ENCODE results near the gene PARN. TPM values are rescaled to one million over a fixed set of nuclear protein-coding genes. Genes with fewer than 3 reads are reported as not detected.

The PARN gene
- total and polyA plus RNA-seq, 2 of the 8 experiments (the other 6 are each of a cell fraction or from before 2014, with no cell fraction given) = 24.5 to 44.6 TPM

DNA sequence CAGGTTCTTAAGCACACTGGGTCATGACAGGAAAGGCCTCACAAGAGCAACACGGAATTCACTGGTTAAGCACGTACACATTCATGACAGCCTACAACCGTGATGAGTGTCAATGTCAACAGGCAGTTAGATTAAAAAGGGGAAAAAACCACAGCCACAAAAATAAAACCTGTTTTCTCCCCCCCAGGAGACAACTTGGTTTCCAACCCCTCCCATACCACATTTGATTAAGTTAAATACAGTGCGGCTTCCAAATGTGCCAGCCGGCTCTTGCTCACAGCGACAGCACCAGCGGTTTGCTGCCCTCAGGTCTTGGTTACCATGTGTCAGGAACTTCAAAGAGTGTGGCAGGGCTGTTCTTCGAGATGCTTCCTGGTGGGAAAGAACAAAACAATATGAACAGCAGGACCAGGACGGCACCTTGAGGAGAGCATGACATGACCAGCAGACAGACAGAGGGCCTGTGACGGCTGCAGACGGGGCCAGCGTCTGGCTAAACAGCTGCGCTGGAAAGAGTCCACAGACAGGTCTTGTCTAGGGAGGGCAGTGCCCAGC, 193.6 kb downstream of the PARN start:
- no peak overlapping the region for H2BK15ac ChIP-seq (ENCODE audit: low read length)
- H3K4me3 ChIP-seq (ENCODE audit: extremely low read depth in 1 of 4, insufficient read depth in 2 of 4, low read depth in 3 of 4, low read length in 4 of 4) = no peak overlapping the region
- no peak overlapping the region for H3K9ac ChIP-seq (replicated peaks in 1 of 4; ENCODE audit: extremely low read depth in 1 of 4, low read depth in 3 of 4, low read length in 3 of 4)
- H2AFZ ChIP-seq (ENCODE audit: low read length) = no peak overlapping the region
- no peak overlapping the region for H2BK120ac ChIP-seq (replicated peaks; ENCODE audit: low read depth, low read length)
- no peaks in the 10 kb centered on the region for H3K79me1 ChIP-seq (ENCODE audit: low read depth, low read length)
- no peak overlapping the region for H4K91ac ChIP-seq (replicated peaks; ENCODE audit: insufficient read length, low read length)
- no peaks in the 10 kb centered on the region for H3K27me3 ChIP-seq (replicated peaks in 1 of 4; ENCODE audit: control insufficient read depth in 3 of 4, extremely low read depth in 1 of 4, insufficient read depth in 3 of 4, low read length in 3 of 4)
- no peaks in the 10 kb centered on the region; a peak in 1 of 7 replicates for H3K4me1 ChIP-seq (replicated peaks in 1 of 4; ENCODE audit: control insufficient read depth in 3 of 4, insufficient read depth in 4 of 4, low read length in 3 of 4)
- no peak overlapping the region for H2BK5ac ChIP-seq (ENCODE audit: low read depth, low read length)
- H3K56ac ChIP-seq (replicated peaks; ENCODE audit: insufficient read length, low read depth, low read length) = no peak overlapping the region
- H3K79me2 ChIP-seq (ENCODE audit: control insufficient read depth in 1 of 2, insufficient read depth in 2 of 2, low read length in 2 of 2) = no peaks in the 10 kb centered on the region
- H3K18ac ChIP-seq (ENCODE audit: extremely low read depth, low read length) = no peak overlapping the region
- H3K27ac ChIP-seq (ENCODE audit: low read depth, low read length) = no peak overlapping the region
- H3K23me2 ChIP-seq (ENCODE audit: low read depth, low read length) = 0 out of 2 replicates have a peak, but pooled peaks cover 2% of the 10 kb centered on the region
- peaks cover 0 to 3% of the 10 kb centered on the region in 2 experiments; a peak in 1 of 4 replicates for H3K9me3 ChIP-seq (ENCODE audit: insufficient read depth in 2 of 2, low read depth in 1 of 2, low read length in 1 of 2)
- H3K4ac ChIP-seq (replicated peaks; ENCODE audit: insufficient read length, low read depth, low read length) = no peak overlapping the region
- ChIA-PET CTCF (ENCODE audit: partially characterized antibody) (no interaction called here), POLR2A (ENCODE audit: partially characterized antibody) (no interaction called here)
- H4K5ac ChIP-seq (ENCODE audit: insufficient read length, low read depth, low read length) = no peak overlapping the region
- H2AK5ac ChIP-seq (ENCODE audit: low read depth, low read length) = no peak overlapping the region
- no peaks in the 10 kb centered on the region for H4K20me1 ChIP-seq (replicated peaks in 1 of 2; ENCODE audit: control insufficient read depth in 1 of 2, insufficient read depth in 2 of 2, low read length in 2 of 2)
- no peak overlapping the region for H3K14ac ChIP-seq (ENCODE audit: insufficient read length)
- no peak overlapping the region for H3K4me2 ChIP-seq (ENCODE audit: insufficient read depth in 1 of 2, low read depth in 2 of 2, low read length in 2 of 2)
- H3K36me3 ChIP-seq (ENCODE audit: control insufficient read depth in 2 of 4, insufficient read depth in 4 of 4, low read length in 3 of 4) = peaks cover 0 to 5% (median 1%) of the 10 kb centered on the region in 4 experiments; a peak in 2 of 8 replicates
- WGBS, 2 experiments (ENCODE audit: extremely low coverage in 1 of 2, insufficient coverage in 1 of 2, insufficient read length in 1 of 2, insufficient replicate concordance in 2 of 2, low coverage in 1 of 2, low lambda C conversion rate in 2 of 2, missing lambda C conversion rate in 1 of 2) = 95% methylated on average over 13 of the region's 13 CpGs; no CpG with 5 or more reads in 1 of the 2 experiments
- no peak overlapping the region for H3K23ac ChIP-seq (ENCODE audit: insufficient read length)
- DNase-seq (ENCODE audit: low read depth in 1 of 2, low spot score in 2 of 2) (no peak), FAIRE-seq (no peak)
- H2BK20ac ChIP-seq (ENCODE audit: low read length) = no peak overlapping the region
- H2BK12ac ChIP-seq (ENCODE audit: low read depth, low read length) = no peak overlapping the region
- peak overlapping the region; percentile 14; the same call in 1 of the 2 replicates for H4K8ac ChIP-seq (ENCODE audit: extremely low read depth, insufficient read depth, low read length)
- TF ChIP-seq EP300 (IDR thresholded peaks at IDR 0.05; ENCODE audit: borderline replicate concordance in 1 of 2, low read depth in 2 of 2, low read length in 2 of 2) (no peak), TBP (IDR thresholded peaks at IDR 0.05; ENCODE audit: low read depth, low read length) (no peak), JUN (IDR thresholded peaks at IDR 0.05; ENCODE audit: low read depth, low read length) (no peak), ZNF274 (IDR thresholded peaks at IDR 0.05; ENCODE audit: borderline replicate concordance, extremely low read depth, low read length) (no peak), CTBP2 (IDR thresholded peaks at IDR 0.05; ENCODE audit: borderline replicate concordance, insufficient read depth, insufficient read length, low read length) (no peak), POLR2A (IDR thresholded peaks at IDR 0.05; ENCODE audit: control extremely low read depth in 1 of 2, low read depth in 2 of 2, low read length in 2 of 2) (no peak), TCF12 (IDR thresholded peaks at IDR 0.05; ENCODE audit: low read depth, low read length) (no peak), NANOG (IDR thresholded peaks at IDR 0.05; ENCODE audit: insufficient read depth, low read depth, low read length, poor library complexity, severe bottlenecking) (no peak), KDM4A (IDR thresholded peaks at IDR 0.05; ENCODE audit: low read depth, low read length, severe bottlenecking) (no peak), POLR2AphosphoS5 (IDR thresholded peaks at IDR 0.05; ENCODE audit: low read depth, low read length) (no peak), SAP30 (IDR thresholded peaks at IDR 0.05; ENCODE audit: insufficient read depth, insufficient replicate concordance, low read length) (no peak), GTF2F1 (IDR thresholded peaks at IDR 0.05; ENCODE audit: borderline replicate concordance, low read depth, low read length) (no peak)
